A673 (cell line): ENCODE measurements around the gene C17orf78. TPM values are rescaled to one million over a fixed set of nuclear protein-coding genes. Genes with fewer than 3 reads are reported as not detected.

Experiments
- BruUV-seq: library from RNA; stranded (reverse); fragments of 400-500 nt; replicated peaks from 2 replicates; lab custom pipeline; 2021; lab: Mats Ljungman, UMichigan
- CTCF ChIA-PET: fragments of 300-600 bp; sonication (Branson Sonifier 250); formaldehyde crosslinking; loops from one replicate; lab custom pipeline; 2022; ENCODE audit warnings: antibody characterized with exemption; lab: Charles Lee
- POLR2A ChIA-PET: fragments of 300-600 bp; sonication (Branson Sonifier 250); formaldehyde crosslinking; loops from one replicate; lab custom pipeline; 2022; ENCODE audit warnings: antibody characterized with exemption; ENCODE audit not compliant: low non-redundant PET; lab: Charles Lee
- DNase-seq: peaks from one replicate; pipeline ENCODE4 v3.0.0-alpha.2; 2015; ENCODE audit warnings: low spot score
- H3K27ac ChIP-seq: fragments of 200-600 bp; sonication (generic); 2 replicates; pipeline ENCODE4 v1.5.1; 2016; ENCODE audit warnings: mixed run types, low read depth, mild to moderate bottlenecking, mixed read lengths, antibody characterized with exemption, low read length; ENCODE audit not compliant: poor library complexity, severe bottlenecking
- H3K27me3 ChIP-seq: fragments of 200-600 bp; sonication (generic); replicated peaks from 2 replicates; pipeline ENCODE4 v1.6.1; 2017; ENCODE audit warnings: mixed run types, low read depth, mild to moderate bottlenecking, mixed read lengths, antibody characterized with exemption, low read length; ENCODE audit not compliant: insufficient read depth, poor library complexity
- H3K36me3 ChIP-seq: fragments of 200-600 bp; sonication (generic); 2 replicates; pipeline ENCODE4 v1.6.1; 2016; ENCODE audit warnings: mixed run types, mild to moderate bottlenecking, mixed read lengths, antibody characterized with exemption, low read length; ENCODE audit not compliant: insufficient read depth, poor library complexity, severe bottlenecking
- H3K4me1 ChIP-seq: fragments of 200-600 bp; sonication (generic); 2 replicates; pipeline ENCODE4 v1.6.1; 2017; ENCODE audit warnings: mixed run types, mild to moderate bottlenecking, mixed read lengths, antibody characterized with exemption, low read length; ENCODE audit not compliant: insufficient read depth, poor library complexity, severe bottlenecking
- H3K4me3 ChIP-seq: fragments of 200-600 bp; sonication (generic); 2 replicates; pipeline ENCODE4 v1.5.1; 2016; ENCODE audit warnings: low read depth, mixed run types, mild to moderate bottlenecking, mixed read lengths, low read length; ENCODE audit not compliant: poor library complexity, severe bottlenecking
- H3K9me3 ChIP-seq: fragments of 200-600 bp; sonication (generic); 2 replicates; pipeline ENCODE4 v1.6.1; 2016; ENCODE audit warnings: mixed run types, low read depth, mild to moderate bottlenecking, mixed read lengths, antibody characterized with exemption, low read length; ENCODE audit not compliant: poor library complexity, severe bottlenecking
- CTCF ChIP-seq: fragments of 300-800, 200-600 bp; sonication (generic); conservative IDR thresholded peaks from 2 replicates; pipeline ENCODE4 v1.5.1; 2017; ENCODE audit warnings: low read depth, mild to moderate bottlenecking, antibody characterized with exemption, low read length, moderate library complexity, mixed read lengths
- EZH2 ChIP-seq: fragments of 200-600 bp; sonication (generic); IDR thresholded peaks from 2 replicates; pipeline ENCODE4 v1.6.1; 2017; ENCODE audit warnings: borderline replicate concordance, low read depth, mild to moderate bottlenecking, mixed read lengths, antibody characterized with exemption, low read length; ENCODE audit not compliant: poor library complexity, severe bottlenecking
- intact Hi-C: fragments of 100-400 bp; cut with micrococcal nuclease; formaldehyde crosslinking; loops from one replicate; pipeline ENCODE4 v1.10.0; 2022; ENCODE audit not compliant: unreplicated experiment
- total RNA-seq: library from RNA; stranded (reverse); gene quantifications from 2 replicates; pipeline ENCODE4 v1.2.3, GENCODE V29; 2021

Gene C17orf78
- total RNA-seq, 1 experiment from 2014 or later = not detected

GRCh38 chr17:37358830-37359681 lies 16.7 kb upstream of the C17orf78 start:
- intact Hi-C loops = loop anchor here (10.0 kb wide), 1 partner anchor 246 kb away; the partner anchor contains the start of gene SYNRG
- Histone ChIP-seq H3K27ac (peak overlapping the region; percentile 70), H3K9me3 (no peaks in the 10 kb centered on the region), H3K4me3 (peak overlapping the region; percentile 86), H3K27me3 (no peaks in the 10 kb centered on the region), H3K4me1 (no peaks in the 10 kb centered on the region), H3K36me3 (no peaks in the 10 kb centered on the region)
- BruUV-seq = no TSS peak
- peak; percentile 68 for DNase-seq
- CTCF ChIA-PET = no interaction called here
- POLR2A ChIA-PET = interaction anchor here (0.6 kb wide), 1 partner anchor 429 kb away, joined by 5 read pairs; no protein-coding TSS in a partner anchor
- TF ChIP-seq EZH2 = no peak
- TF ChIP-seq CTCF = no peak

- Histone ChIP-seq H3K36me3 (no peaks in the 10 kb centered on the region), H3K4me1 (no peaks in the 10 kb centered on the region), H3K27ac (no peak overlapping the region), H3K9me3 (no peaks in the 10 kb centered on the region), H3K4me3 (peak overlapping the region; percentile 86), H3K27me3 (no peaks in the 10 kb centered on the region)
- BruUV-seq = no TSS peak
- DNase-seq = no peak
- TF ChIP-seq EZH2 (no peak), CTCF (no peak)
- intact Hi-C loops = loop anchor here (10.0 kb wide), 1 partner anchor 245 kb away; the partner anchor contains the start of gene SYNRG
- CTCF ChIA-PET = interaction anchor here (0.6 kb wide), 1 partner anchor 14 kb away, joined by 3 read pairs; no protein-coding TSS in a partner anchor
- POLR2A ChIA-PET = interaction anchor here (0.6 kb wide), 2 partner anchors 429 to 641 kb away, joined by 4 to 5 read pairs; no protein-coding TSS in a partner anchor
Measured at GRCh38 chr17:37359682-37360188, 16.1 kb upstream of the C17orf78 start.

DNA sequence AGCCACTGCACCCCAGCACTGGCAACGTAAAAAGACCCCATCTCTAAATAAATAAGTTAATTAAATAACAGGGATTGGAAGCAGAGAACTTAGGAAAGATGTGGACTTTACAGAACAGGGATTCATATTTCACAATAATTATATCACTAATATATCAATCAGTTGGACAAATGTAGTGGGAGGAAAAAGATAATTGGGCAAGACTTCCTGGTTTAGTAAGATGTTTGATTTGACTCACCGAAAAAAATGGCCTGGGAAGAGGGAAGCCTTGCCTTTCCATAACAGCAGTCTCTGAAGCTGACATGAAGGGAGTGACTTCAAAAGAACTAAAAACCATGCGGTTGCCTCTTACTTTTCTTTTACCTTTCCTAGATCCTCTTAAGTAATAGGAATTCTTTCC lies 15.2 kb upstream of the C17orf78 start:
- Histone ChIP-seq H3K4me3 (no peak overlapping the region), H3K27me3 (no peaks in the 10 kb centered on the region), H3K27ac (no peak overlapping the region), H3K4me1 (no peaks in the 10 kb centered on the region), H3K9me3 (no peaks in the 10 kb centered on the region), H3K36me3 (no peaks in the 10 kb centered on the region)
- BruUV-seq = no TSS peak
- intact Hi-C loops = no loop called here
- no peak for DNase-seq
- TF ChIP-seq CTCF (no peak), EZH2 (no peak)
- ChIA-PET CTCF (no interaction called here), POLR2A (no interaction called here)
